Upper lobe of left lung (tissue), 4 donors: ENCODE data around the gene CASP6.

Experiments used
- POLR2A ChIP-seq, 4 donors: fragments of 450-650 bp; IDR thresholded peaks; one replicate each; pipeline ENCODE4 v1.5.1; 2016 to 2017; ENCODE audit warnings: antibody characterized with exemption in 4 of 4, mild to moderate bottlenecking in 2 of 4
- POLR2AphosphoS5 ChIP-seq, 2 donors: sonication (generic); formaldehyde crosslinking; IDR thresholded peaks; one replicate each; pipeline ENCODE4 v1.5.1; 2017; ENCODE audit warnings: antibody characterized with exemption in 2 of 2
- TF ChIP-seq, protein P1 (sequence below), 6 experiments: fragments of 450-650 bp in 4 of 6; fragments of 200-600 bp in 2 of 6; sonication (generic) in 2 of 6; IDR thresholded peaks; one replicate each; pipeline ENCODE4 v1.5.1; 2016 to 2019; ENCODE audit warnings: antibody characterized with exemption in 6 of 6

DNA sequence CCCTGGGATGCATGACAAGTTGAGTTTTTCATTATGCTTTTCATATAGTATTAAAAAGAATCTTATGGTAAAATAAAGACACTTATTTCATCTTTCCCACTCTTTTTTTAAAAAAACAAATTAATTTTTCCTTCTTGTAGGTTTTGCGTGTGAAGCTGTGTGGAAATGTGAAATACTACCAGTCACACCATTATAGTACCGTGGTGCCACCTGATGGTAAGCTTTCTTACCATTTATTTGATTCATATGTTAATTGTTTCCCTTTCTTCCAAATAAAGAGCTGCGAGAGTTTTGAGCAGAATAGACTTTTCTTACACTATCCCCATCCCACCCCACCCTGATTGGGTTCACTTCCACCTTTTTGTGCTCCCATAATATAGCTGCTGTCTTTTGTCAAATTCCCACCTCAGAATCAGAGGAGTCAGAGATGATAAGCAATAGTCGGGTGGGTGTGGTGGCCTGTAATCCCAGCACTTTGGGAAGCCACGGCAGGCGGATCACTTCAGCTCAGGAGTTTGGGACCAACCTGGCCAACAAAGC is 44.3 kb downstream of the CASP6 start:
- TF ChIP-seq, protein P1, sequence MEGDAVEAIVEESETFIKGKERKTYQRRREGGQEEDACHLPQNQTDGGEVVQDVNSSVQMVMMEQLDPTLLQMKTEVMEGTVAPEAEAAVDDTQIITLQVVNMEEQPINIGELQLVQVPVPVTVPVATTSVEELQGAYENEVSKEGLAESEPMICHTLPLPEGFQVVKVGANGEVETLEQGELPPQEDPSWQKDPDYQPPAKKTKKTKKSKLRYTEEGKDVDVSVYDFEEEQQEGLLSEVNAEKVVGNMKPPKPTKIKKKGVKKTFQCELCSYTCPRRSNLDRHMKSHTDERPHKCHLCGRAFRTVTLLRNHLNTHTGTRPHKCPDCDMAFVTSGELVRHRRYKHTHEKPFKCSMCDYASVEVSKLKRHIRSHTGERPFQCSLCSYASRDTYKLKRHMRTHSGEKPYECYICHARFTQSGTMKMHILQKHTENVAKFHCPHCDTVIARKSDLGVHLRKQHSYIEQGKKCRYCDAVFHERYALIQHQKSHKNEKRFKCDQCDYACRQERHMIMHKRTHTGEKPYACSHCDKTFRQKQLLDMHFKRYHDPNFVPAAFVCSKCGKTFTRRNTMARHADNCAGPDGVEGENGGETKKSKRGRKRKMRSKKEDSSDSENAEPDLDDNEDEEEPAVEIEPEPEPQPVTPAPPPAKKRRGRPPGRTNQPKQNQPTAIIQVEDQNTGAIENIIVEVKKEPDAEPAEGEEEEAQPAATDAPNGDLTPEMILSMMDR (IDR thresholded peaks at IDR 0.05), result no peak
- TF ChIP-seq POLR2A (IDR thresholded peaks at IDR 0.05), result no peak
- no peak for TF ChIP-seq POLR2AphosphoS5 (IDR thresholded peaks at IDR 0.05)
